ENCODE data around the gene CALML6.

DNA sequence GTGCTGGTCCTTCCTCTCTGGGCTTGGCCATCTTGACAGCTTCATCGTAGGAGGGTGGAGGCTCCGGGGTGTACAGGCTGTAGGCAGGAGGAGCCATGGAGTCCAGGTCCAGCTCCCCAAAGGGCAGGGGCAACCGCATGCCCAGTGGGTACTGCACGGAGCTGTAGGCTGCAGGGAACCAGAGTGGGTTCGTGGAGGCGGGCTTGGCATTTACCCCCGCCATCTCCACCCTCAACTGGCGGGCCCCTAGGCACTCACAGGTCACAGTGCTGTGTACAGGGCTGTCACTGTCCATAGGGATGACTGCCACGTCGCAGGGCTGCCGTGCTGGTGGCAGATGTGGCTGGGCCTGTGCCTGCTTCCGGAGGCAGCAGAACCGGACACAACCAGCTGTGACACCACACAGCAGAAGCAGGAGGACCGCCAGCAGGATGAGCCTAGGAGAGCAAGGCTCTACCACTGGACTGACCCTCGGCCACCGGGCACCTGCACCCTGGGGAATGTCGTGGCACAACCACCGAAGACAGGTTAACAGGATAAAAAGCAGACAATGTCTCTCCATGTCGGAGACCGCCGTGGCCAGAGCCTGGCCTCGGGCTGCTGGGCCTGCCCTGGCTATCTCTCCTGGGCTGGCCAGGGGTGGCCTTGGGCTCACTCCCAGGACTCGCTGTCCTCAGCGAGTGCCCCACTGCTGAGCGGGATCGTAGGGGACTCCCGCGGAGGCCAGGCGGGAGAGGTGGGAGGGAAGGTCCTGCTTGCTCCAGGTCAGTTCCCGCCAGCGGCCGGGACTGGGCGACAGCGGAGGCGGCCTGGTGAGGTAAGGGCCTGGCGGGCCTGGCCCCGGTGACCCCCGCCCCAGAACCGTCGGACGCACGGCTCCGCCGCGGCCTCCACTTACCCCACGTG is 3.2 kb downstream of the CALML6 start:
- TF ChIP-seq, protein P1, sequence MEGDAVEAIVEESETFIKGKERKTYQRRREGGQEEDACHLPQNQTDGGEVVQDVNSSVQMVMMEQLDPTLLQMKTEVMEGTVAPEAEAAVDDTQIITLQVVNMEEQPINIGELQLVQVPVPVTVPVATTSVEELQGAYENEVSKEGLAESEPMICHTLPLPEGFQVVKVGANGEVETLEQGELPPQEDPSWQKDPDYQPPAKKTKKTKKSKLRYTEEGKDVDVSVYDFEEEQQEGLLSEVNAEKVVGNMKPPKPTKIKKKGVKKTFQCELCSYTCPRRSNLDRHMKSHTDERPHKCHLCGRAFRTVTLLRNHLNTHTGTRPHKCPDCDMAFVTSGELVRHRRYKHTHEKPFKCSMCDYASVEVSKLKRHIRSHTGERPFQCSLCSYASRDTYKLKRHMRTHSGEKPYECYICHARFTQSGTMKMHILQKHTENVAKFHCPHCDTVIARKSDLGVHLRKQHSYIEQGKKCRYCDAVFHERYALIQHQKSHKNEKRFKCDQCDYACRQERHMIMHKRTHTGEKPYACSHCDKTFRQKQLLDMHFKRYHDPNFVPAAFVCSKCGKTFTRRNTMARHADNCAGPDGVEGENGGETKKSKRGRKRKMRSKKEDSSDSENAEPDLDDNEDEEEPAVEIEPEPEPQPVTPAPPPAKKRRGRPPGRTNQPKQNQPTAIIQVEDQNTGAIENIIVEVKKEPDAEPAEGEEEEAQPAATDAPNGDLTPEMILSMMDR (IDR thresholded peaks at IDR 0.05 in 8 of 11, conservative IDR thresholded peaks at IDR 0.05 in 3 of 11), result no peak
- TF ChIP-seq POLR2A (IDR thresholded peaks at IDR 0.05), result no peak

Data from spleen (tissue), 7 donors.